K562 (cell line): Measurements from ENCODE around the gene SLC15A3. TPM values are rescaled to one million over a fixed set of nuclear protein-coding genes. Genes with fewer than 3 reads are reported as not detected.
A peak's percentile ranks its signal among the peaks of the same experiment; 100 is the strongest.

Experiments
- BRF2 ChIP-seq: IDR thresholded peaks from 3 replicates; pipeline ENCODE4 v1.6.1; 2011; ENCODE audit warnings: borderline replicate concordance, mild to moderate bottlenecking; ENCODE audit not compliant: insufficient read length, insufficient read depth
- CLOCK ChIP-seq: fragments of 250-450 bp; sonication (Bioruptor Pico); IDR thresholded peaks from 2 replicates; pipeline ENCODE4 v1.4.0; 2020; ENCODE audit warnings: mild to moderate bottlenecking, moderate library complexity, borderline replicate concordance
- CREB1 ChIP-seq, 2 experiments: sonication (generic) in 1 of 2; formaldehyde crosslinking in 1 of 2; IDR thresholded peaks; 2 replicates each; pipeline versions ENCODE4 v1.6.1 to v1.8.0; 2012 to 2022; ENCODE audit warnings: inconsistent platforms in 1 of 2, mild to moderate bottlenecking in 1 of 2, missing genetic modification reagents in 1 of 2, moderate library complexity in 1 of 2
- DPF2 ChIP-seq: fragments of 450-650 bp; IDR thresholded peaks from 2 replicates; pipeline ENCODE4 v1.6.1; 2016
- E2F4 ChIP-seq: sonication (generic); formaldehyde crosslinking; IDR thresholded peaks from 2 replicates; pipeline ENCODE4 v1.8.0; 2022; ENCODE audit warnings: mild to moderate bottlenecking, low read depth, missing genetic modification reagents
- HDAC1 ChIP-seq, 2 experiments: fragments of 450-650 bp; IDR thresholded peaks; 2 replicates each; pipeline ENCODE4 v1.6.1; 2016 to 2017; ENCODE audit warnings: inconsistent platforms in 1 of 2, mild to moderate bottlenecking in 1 of 2, moderate library complexity in 1 of 2
- MBD2 ChIP-seq: sonication (generic); IDR thresholded peaks from 2 replicates; pipeline ENCODE4 v1.6.1; 2016; ENCODE audit warnings: low read depth, borderline replicate concordance
- MYC ChIP-seq, 2 experiments: fragments of 250-450 bp in 1 of 2; sonication (Bioruptor Pico) in 1 of 2; IDR thresholded peaks; 2 replicates each; pipeline versions ENCODE4 v1.5.1 to v1.6.1; 2012 to 2021; ENCODE audit warnings: low read depth in 2 of 2, borderline replicate concordance in 1 of 2, improper control_type of control experiment in 1 of 2, low read length in 1 of 2, mild to moderate bottlenecking in 1 of 2, moderate library complexity in 1 of 2
- NR1H2 ChIP-seq: sonication (generic); formaldehyde crosslinking; IDR thresholded peaks from 2 replicates; pipeline ENCODE4 v1.4.0; 2020; ENCODE audit warnings: mild to moderate bottlenecking, missing genetic modification reagents
- RBM22 ChIP-seq: fragments of 200-400 bp; formaldehyde crosslinking; IDR thresholded peaks from 2 replicates; pipeline ENCODE4 v1.6.1; 2018; ENCODE audit warnings: low read length, low read depth; ENCODE audit not compliant: poor library complexity, severe bottlenecking
- SREBF2 ChIP-seq: sonication (generic); formaldehyde crosslinking; IDR thresholded peaks from 2 replicates; pipeline ENCODE4 v1.4.0; 2020; ENCODE audit warnings: mild to moderate bottlenecking, missing genetic modification reagents
- SRSF3 ChIP-seq: fragments of 200-400 bp; formaldehyde crosslinking; IDR thresholded peaks from 2 replicates; pipeline ENCODE4 v1.6.1; 2016; ENCODE audit warnings: mild to moderate bottlenecking, low read length, moderate library complexity; ENCODE audit not compliant: insufficient read depth
- SRSF7 ChIP-seq: fragments of 200-400 bp; formaldehyde crosslinking; optimal IDR thresholded peaks from 2 replicates; pipeline ENCODE3; 2017; ENCODE audit warnings: mild to moderate bottlenecking, low read depth, low read length
- THRA ChIP-seq: fragments of 450-650 bp; IDR thresholded peaks from 2 replicates; pipeline ENCODE4 v1.6.1; 2017; ENCODE audit warnings: mild to moderate bottlenecking, moderate library complexity
- ZBTB26 ChIP-seq: fragments of 450-650 bp; formaldehyde crosslinking; IDR thresholded peaks from 2 replicates; pipeline ENCODE4 v1.4.0; 2022; ENCODE audit warnings: missing genetic modification characterization
- ZNF583 ChIP-seq: fragments of 250-450 bp; sonication (Bioruptor Pico); IDR thresholded peaks from 2 replicates; pipeline ENCODE4 v1.4.0; 2020
- polyA plus RNA-seq, 8 experiments: library from polyadenylated mRNA; depleted of rRNA in 4 of 8; stranded (reverse) in 5 of 8; unstranded in 3 of 8; fragments of >200 nt; fragmentation: Nextera tagmentation in 2 of 8; fragmentation: Illumina TruSeq in 1 of 8; extraction: Ambion mirVana in 2 of 8; extraction: Trizol in 1 of 8; gene quantifications; 2 replicates each; pipeline versions ENCODE4 v1.2.1 to v1.2.3, GENCODE V29; 2011 to 2014; ENCODE audit warnings: inconsistent platforms in 1 of 8, missing spikeins in 1 of 8
- total RNA-seq, 7 experiments: library from RNA; depleted of rRNA in 6 of 7; stranded (reverse); fragments of >200 nt in 6 of 7; fragmentation: Illumina TruSeq in 2 of 7; extraction: Trizol in 2 of 7; gene quantifications; 2 replicates each; pipeline versions ENCODE4 v1.2.1 to v1.2.3, GENCODE V29; 2011 to 2021; ENCODE audit warnings: low replicate concordance in 1 of 7

Gene SLC15A3
- total and polyA plus RNA-seq, 9 of the 15 experiments (the other 6 are each of a cell fraction or from before 2014, with no cell fraction given): 0.07 to 0.27 TPM; not detected in 7

- TF ChIP-seq ZBTB26 (CRISPR knock-in tag) (no peak; the same call in 1 of the 2 replicates), HDAC1 (IDR thresholded peaks at IDR 0.05) (peak in 1 of 2 experiments; percentile 61; a peak in 1 of 4 replicates), SRSF3 (no peak), NR1H2 (CRISPR knock-in tag) (no peak), MBD2 (peak; percentile 77), CREB1 (IDR thresholded peaks at IDR 0.05) (no peak; the same call in 1 of the 2 replicates), CREB1 (CRISPR knock-in tag; IDR thresholded peaks at IDR 0.05) (peak; percentile 16; the same call in 1 of the 2 replicates), MYC (IDR thresholded peaks at IDR 0.05; ENCODE audit: low read depth, low read length) (peak; percentile 79; the same call in 1 of the 2 replicates), MYC (CRISPR knock-in tag; IDR thresholded peaks at IDR 0.05; ENCODE audit: borderline replicate concordance, low read depth) (0 out of 2 replicates have a peak, but pooled peaks have one; percentile 23), RBM22 (peak; percentile 40), THRA (no peak), CLOCK (CRISPR knock-in tag) (no peak), SREBF2 (CRISPR knock-in tag) (0 out of 2 replicates have a peak, but pooled peaks have one; percentile 57), E2F4 (CRISPR knock-in tag) (peak; percentile 34; the same call in 1 of the 2 replicates), DPF2 (peak; percentile 50; the same call in 1 of the 2 replicates), BRF2 (no peak), SRSF7 (no peak), ZNF583 (CRISPR knock-in tag) (0 out of 2 replicates have a peak, but pooled peaks have one; percentile 22)
These were observed 38.0 kb downstream of the SLC15A3 start, which contains the start of gene TMEM109 (continued) for GRCh38 chr11:60913793-60914632.
